IMR-90 (cell line): ENCODE data around the gene METTL24. TPM values are rescaled to one million over a fixed set of nuclear protein-coding genes. Genes with fewer than 3 reads are reported as not detected.

Experiments
- ATAC-seq: fragments of 200-7000 bp; cut with Tn5 transposase; 2 replicates; pipeline ENCODE4 v1.9.1; 2020; ENCODE audit warnings: low read depth, mild to moderate bottlenecking, moderate library complexity
- BruUV-seq: library from RNA; stranded (reverse); fragments of 400-500 nt; replicated peaks from 2 replicates; lab custom pipeline; 2021; lab: Mats Ljungman, UMichigan
- CTCF ChIA-PET: fragments of 300-600 bp; formaldehyde crosslinking; extraction: SDS; loops from one replicate; lab custom pipeline; 2021; ENCODE audit warnings: antibody characterized with exemption; lab: Yijun Ruan, JAX
- POLR2A ChIA-PET: fragments of 300-600 bp; sonication (Branson Sonifier 250); formaldehyde crosslinking; loops from one replicate; lab custom pipeline; 2022; ENCODE audit warnings: antibody characterized with exemption; ENCODE audit not compliant: unreplicated experiment; lab: Charles Lee
- DNase-seq: peaks from one replicate; pipeline ENCODE4 v3.0.0; 2013
- H2AFZ ChIP-seq: replicated peaks from 2 replicates; pipeline ENCODE3; 2013; ENCODE audit warnings: low read length, mild to moderate bottlenecking; ENCODE audit not compliant: poor library complexity
- H2AK5ac ChIP-seq: 2 replicates; pipeline ENCODE4 v1.6.1; 2013; ENCODE audit warnings: low read depth, low read length, inconsistent platforms
- H2AK9ac ChIP-seq: replicated peaks from 2 replicates; pipeline ENCODE3; 2013; ENCODE audit warnings: mild to moderate bottlenecking, low read depth, low read length, moderate library complexity; ENCODE audit not compliant: poor library complexity
- H2BK120ac ChIP-seq: 2 replicates; pipeline ENCODE4 v1.6.1; 2013; ENCODE audit warnings: low read depth, low read length, inconsistent platforms
- H2BK15ac ChIP-seq: 3 replicates; pipeline ENCODE4 v1.6.1; 2013; ENCODE audit warnings: low read depth, low read length, inconsistent platforms
- H2BK20ac ChIP-seq: 2 replicates; pipeline ENCODE4 v1.6.1; 2013; ENCODE audit warnings: low read depth, mild to moderate bottlenecking, inconsistent platforms, low read length, moderate library complexity
- H2BK5ac ChIP-seq: 2 replicates; pipeline ENCODE4 v1.6.1; 2013; ENCODE audit warnings: mild to moderate bottlenecking, low read depth, low read length, inconsistent platforms; ENCODE audit not compliant: poor library complexity, severe bottlenecking
- H3K14ac ChIP-seq: replicated peaks from 2 replicates; pipeline ENCODE4 v1.6.1; 2013; ENCODE audit warnings: low read depth, low read length, inconsistent platforms
- H3K18ac ChIP-seq: 2 replicates; pipeline ENCODE4 v1.6.1; 2013; ENCODE audit warnings: low read depth, low read length, control low read depth
- H3K23ac ChIP-seq: 2 replicates; pipeline ENCODE4 v1.6.1; 2013; ENCODE audit warnings: low read depth, low read length, inconsistent platforms
- H3K27ac ChIP-seq: 2 replicates; pipeline ENCODE4 v1.5.1; 2013; ENCODE audit warnings: mild to moderate bottlenecking, control low read depth, low read length; ENCODE audit not compliant: insufficient read depth
- H3K27me3 ChIP-seq: 2 replicates; pipeline ENCODE4 v1.6.1; 2013; ENCODE audit warnings: low read length; ENCODE audit not compliant: control insufficient read depth, insufficient read depth
- H3K36me3 ChIP-seq: 2 replicates; pipeline ENCODE4 v1.6.1; 2013; ENCODE audit warnings: low read length, mixed read lengths; ENCODE audit not compliant: control insufficient read depth, insufficient read depth
- H3K4ac ChIP-seq: 2 replicates; pipeline ENCODE4 v1.6.1; 2013; ENCODE audit warnings: low read depth, low read length, inconsistent platforms
- H3K4me1 ChIP-seq: 2 replicates; pipeline ENCODE4 v1.6.1; 2013; ENCODE audit warnings: low read length, mixed read lengths; ENCODE audit not compliant: control insufficient read depth, insufficient read depth
- H3K4me2 ChIP-seq: 2 replicates; pipeline ENCODE4 v1.6.1; 2013; ENCODE audit warnings: low read depth, mild to moderate bottlenecking, control low read depth, low read length, moderate library complexity
- H3K4me3 ChIP-seq: 2 replicates; pipeline ENCODE4 v1.5.1; 2013; ENCODE audit warnings: low read depth, mild to moderate bottlenecking, control low read depth, low read length, moderate library complexity; ENCODE audit not compliant: insufficient read depth
- H3K56ac ChIP-seq: 2 replicates; pipeline ENCODE4 v1.6.1; 2013; ENCODE audit warnings: low read length, inconsistent platforms; ENCODE audit not compliant: insufficient read depth; ENCODE audit errors: extremely low read depth
- H3K79me1 ChIP-seq, 2 experiments: 2 replicates each; pipeline ENCODE4 v1.6.1; 2013; ENCODE audit warnings: low read length in 2 of 2, inconsistent platforms in 1 of 2, low read depth in 1 of 2
- H3K9ac ChIP-seq: 2 replicates; pipeline ENCODE4 v1.6.1; 2013; ENCODE audit warnings: low read depth, low read length, control low read depth
- H3K9me1 ChIP-seq: 2 replicates; pipeline ENCODE4 v1.6.1; 2013; ENCODE audit warnings: low read length, inconsistent platforms; ENCODE audit not compliant: insufficient read depth
- H3K9me3 ChIP-seq: 2 replicates; pipeline ENCODE4 v1.6.1; 2013; ENCODE audit warnings: low read length; ENCODE audit not compliant: control insufficient read depth, insufficient read depth
- H4K20me1 ChIP-seq: 2 replicates; pipeline ENCODE4 v1.6.1; 2013; ENCODE audit warnings: low read length, inconsistent platforms; ENCODE audit not compliant: insufficient read depth
- H4K5ac ChIP-seq: 2 replicates; pipeline ENCODE4 v1.6.1; 2013; ENCODE audit warnings: mild to moderate bottlenecking, low read depth, low read length, control low read depth
- H4K8ac ChIP-seq, 2 experiments: 2 replicates each; pipeline ENCODE4 v1.6.1; 2013; ENCODE audit warnings: low read depth in 2 of 2, low read length in 2 of 2, control low read depth in 1 of 2, inconsistent platforms in 1 of 2
- H4K91ac ChIP-seq: 2 replicates; pipeline ENCODE4 v1.6.1; 2013; ENCODE audit warnings: low read depth, low read length, inconsistent platforms; ENCODE audit not compliant: insufficient read depth
- CEBPB ChIP-seq: IDR thresholded peaks from 2 replicates; pipeline ENCODE4 v1.6.1; 2012; ENCODE audit warnings: low read depth, low read length, improper control_type of control experiment
- CHD1 ChIP-seq: IDR thresholded peaks from 2 replicates; pipeline ENCODE4 v1.6.1; 2012; ENCODE audit warnings: low read depth, low read length, improper control_type of control experiment
- RCOR1 ChIP-seq: IDR thresholded peaks from 2 replicates; pipeline ENCODE4 v1.6.1; 2012; ENCODE audit warnings: mild to moderate bottlenecking, low read length, improper control_type of control experiment; ENCODE audit not compliant: insufficient replicate concordance
- WGBS, 2 experiments: methylation state at CpG; one replicate each; pipeline versions ENCODE4 v1.1.5 to v1.1.7; 2013; ENCODE audit warnings: missing lambda C conversion rate in 2 of 2; ENCODE audit not compliant: insufficient read length in 1 of 2; ENCODE audit errors: extremely low coverage in 2 of 2; 5-methylcytosine and 5-hydroxymethylcytosine counted together
- dilution Hi-C: fragments of 300-500 bp; cut with HindIII; formaldehyde crosslinking; loops from one replicate; pipeline ENCODE4 v1.14.3; 2018; ENCODE audit warnings: low sequenced_read_pairs; ENCODE audit not compliant: unreplicated experiment
- in situ Hi-C: fragments of 300-500 bp; cut with MboI; formaldehyde crosslinking; loops from 3 replicates; pipeline ENCODE4 v1.14.3; 2019; ENCODE audit warnings: low sequenced_read_pairs, inconsistent platforms, mixed read lengths
- intact Hi-C: fragments of 100-400 bp; cut with micrococcal nuclease; formaldehyde crosslinking; loops from 2 replicates; pipeline ENCODE4 v1.10.0; 2022
- polyA plus RNA-seq, 3 experiments: library from polyadenylated mRNA; depleted of rRNA; stranded (reverse); fragments of >200 nt; gene quantifications; 2 replicates each; pipeline ENCODE4 v1.2.3, GENCODE V29; 2012; ENCODE audit warnings: low replicate concordance in 1 of 3
- total RNA-seq: library from RNA; depleted of rRNA; stranded (reverse); fragments of >200 nt; gene quantifications from 2 replicates; pipeline ENCODE4 v1.2.3, GENCODE V29; 2012

METTL24 gene
- total and polyA plus RNA-seq, 2 of the 4 experiments (the other 2 are of a cell fraction) = not detected

- no peak overlapping the region for H3K9ac ChIP-seq
- H2AK5ac ChIP-seq = no peak overlapping the region
- H3K23ac ChIP-seq = no peak overlapping the region
- POLR2A ChIA-PET = no interaction called here
- H3K27ac ChIP-seq = no peak overlapping the region
- H3K36me3 ChIP-seq = no peaks in the 10 kb centered on the region
- ATAC-seq = no peak
- H4K91ac ChIP-seq = no peak overlapping the region
- dilution Hi-C loops (no loop called here), intact Hi-C loops (no loop called here), in situ Hi-C loops (no loop called here)
- WGBS, 2 experiments = 40% methylated on average over 1 of the region's 2 CpGs; no CpG with 5 or more reads in 1 of the 2 experiments
- H2BK15ac ChIP-seq = no peak overlapping the region
- H3K14ac ChIP-seq = no peak overlapping the region
- no peak overlapping the region for H4K5ac ChIP-seq
- no peak overlapping the region for H3K4me2 ChIP-seq
- no peak overlapping the region for H4K8ac ChIP-seq
- no peak for DNase-seq
- no peak overlapping the region for H3K4ac ChIP-seq
- CTCF ChIA-PET = interaction anchor here (1.6 kb wide), 1 partner anchor 9 kb away, joined by 5 read pairs; no protein-coding TSS in a partner anchor
- H2AFZ ChIP-seq = no peak overlapping the region
- no peaks in the 10 kb centered on the region for H4K20me1 ChIP-seq
- H2AK9ac ChIP-seq = no peak overlapping the region
- TF ChIP-seq CHD1 = no peak
- no peak for TF ChIP-seq CEBPB
- TF ChIP-seq RCOR1 = no peak
- peaks cover 41% of the 10 kb centered on the region for H3K27me3 ChIP-seq
- H3K4me1 ChIP-seq = no peaks in the 10 kb centered on the region
- H3K56ac ChIP-seq = no peak overlapping the region
- no peaks in the 10 kb centered on the region for H3K9me1 ChIP-seq
- no peak overlapping the region for H3K18ac ChIP-seq
- H2BK5ac ChIP-seq = no peak overlapping the region
- no peak overlapping the region for H3K4me3 ChIP-seq
- peaks cover 3% of the 10 kb centered on the region for H3K9me3 ChIP-seq
- BruUV-seq = no TSS peak
- no peaks in the 10 kb centered on the region for H3K79me1 ChIP-seq
- H2BK120ac ChIP-seq = no peak overlapping the region
- no peak overlapping the region for H2BK20ac ChIP-seq
These were observed 8.1 kb upstream of the METTL24 start for GRCh38 chr6:110366256-110366655.
